ENCODE data around the gene N4BP2.

GRCh38 chr4:40179360-40179759 is 122.7 kb downstream of the N4BP2 start:
- TF ChIP-seq CTCF (IDR thresholded peaks at IDR 0.05 in 8 of 11, conservative IDR thresholded peaks at IDR 0.05 in 3 of 11) (no peak), POLR2A (IDR thresholded peaks at IDR 0.05) (no peak), POLR2AphosphoS5 (IDR thresholded peaks at IDR 0.05) (no peak)
